ENCODE data around the gene TUT7. TPM values are rescaled to one million over a fixed set of nuclear protein-coding genes. Genes with fewer than 3 reads are reported as not detected.

The TUT7 gene
- polyA plus RNA-seq, 1 donor: 24.7 TPM

Other genes starting within 250 kb of the TUT7 start
- 0.22 TPM for gene C9orf153, start 94.8 kb downstream of the TUT7 start, polyA plus RNA-seq
- 37.2 TPM for gene ISCA1, start 71.9 kb downstream of the TUT7 start, polyA plus RNA-seq